K562 (cell line): ENCODE data around the gene VPS37D. TPM values are rescaled to one million over a fixed set of nuclear protein-coding genes. Genes with fewer than 3 reads are reported as not detected.

ENCODE experiments used
- BDP1 ChIP-seq: IDR thresholded peaks from 3 replicates; pipeline ENCODE4 v1.6.1; 2011; ENCODE audit not compliant: insufficient read length, insufficient read depth
- CBX1 ChIP-seq: sonication (generic); IDR thresholded peaks from 2 replicates; pipeline ENCODE4 v1.6.1; 2016; ENCODE audit warnings: antibody characterized with exemption, low read depth, mild to moderate bottlenecking
- CBX8 ChIP-seq: fragments of 200-600 bp; sonication (generic); IDR thresholded peaks from 2 replicates; pipeline ENCODE4 v1.6.1; 2012; ENCODE audit warnings: borderline replicate concordance, mixed run types, low read depth, mild to moderate bottlenecking, moderate library complexity, mixed read lengths, low read length, control low read depth, inconsistent platforms; ENCODE audit not compliant: poor library complexity, severe bottlenecking; ENCODE audit errors: extremely low read depth
- CCAR2 ChIP-seq: fragments of 200-400 bp; formaldehyde crosslinking; IDR thresholded peaks from 2 replicates; pipeline ENCODE4 v1.6.1; 2017; ENCODE audit warnings: mild to moderate bottlenecking, low read depth, low read length
- CHD1 ChIP-seq: fragments of 200-600 bp; sonication (generic); IDR thresholded peaks from one replicate; pipeline ENCODE4 v1.6.1; 2012; ENCODE audit warnings: mild to moderate bottlenecking, moderate library complexity, low read length, inconsistent platforms
- CHD4 ChIP-seq: fragments of 200-600 bp; sonication (generic); IDR thresholded peaks from 3 replicates; pipeline ENCODE4 v1.6.1; 2012; ENCODE audit warnings: low read depth, mild to moderate bottlenecking, mixed read lengths, low read length, inconsistent platforms; ENCODE audit not compliant: insufficient read depth, insufficient replicate concordance, poor library complexity, severe bottlenecking
- ILK ChIP-seq: fragments of 450-650 bp; IDR thresholded peaks from 2 replicates; pipeline ENCODE4 v1.6.1; 2016; ENCODE audit warnings: missing genetic modification characterization, low read depth, mild to moderate bottlenecking, missing compliant biosample characterization, moderate library complexity, borderline replicate concordance
- KAT2B ChIP-seq: IDR thresholded peaks from one replicate; pipeline ENCODE4 v1.6.1; 2012; ENCODE audit warnings: low read depth, mild to moderate bottlenecking, control low read depth, inconsistent platforms, low read length, moderate library complexity
- L3MBTL2 ChIP-seq: fragments of 450-650 bp; IDR thresholded peaks from 2 replicates; pipeline ENCODE4 v1.6.1; 2016; ENCODE audit warnings: mild to moderate bottlenecking, moderate library complexity
- MECOM ChIP-seq: fragments of 250-450 bp; sonication (Bioruptor Pico); IDR thresholded peaks from 2 replicates; pipeline ENCODE4 v1.8.0; 2022; ENCODE audit warnings: inconsistent platforms
- NFRKB ChIP-seq: fragments of 450-650 bp; IDR thresholded peaks from 2 replicates; pipeline ENCODE4 v1.6.1; 2016; ENCODE audit warnings: low read depth
- POLR2A ChIP-seq: fragments of 450-650 bp; conservative IDR thresholded peaks from 2 replicates; pipeline ENCODE4 v1.6.1; 2016
- SP2 ChIP-seq: IDR thresholded peaks from 2 replicates; pipeline ENCODE4 v1.6.1; 2011; ENCODE audit warnings: mild to moderate bottlenecking, low read depth, low read length, moderate library complexity; ENCODE audit not compliant: poor library complexity, severe bottlenecking; ENCODE audit errors: extremely low read depth
- SRF ChIP-seq, 2 experiments: fragments of 250-450, 450-650 bp in 1 of 2; sonication (Bioruptor Pico) in 1 of 2; sonication (generic) in 1 of 2; formaldehyde crosslinking; IDR thresholded peaks; 2 replicates each; pipeline versions ENCODE4 v1.5.0 to v1.5.1; 2020 to 2022; ENCODE audit warnings: mild to moderate bottlenecking in 1 of 2, missing genetic modification reagents in 1 of 2
- TCFL5 ChIP-seq: fragments of 250-450 bp; sonication (Bioruptor Pico); conservative IDR thresholded peaks from 2 replicates; pipeline ENCODE4 v1.6.1; 2021; ENCODE audit warnings: mild to moderate bottlenecking, moderate library complexity, matching md5 sums
- WHSC1 ChIP-seq: IDR thresholded peaks from one replicate; pipeline ENCODE4 v1.6.1; 2012; ENCODE audit warnings: low read length, control low read depth, inconsistent platforms
- ZEB2 ChIP-seq: fragments of 450-650 bp; IDR thresholded peaks from 2 replicates; pipeline ENCODE4 v1.6.1; 2016
- ZNF282 ChIP-seq: sonication (generic); formaldehyde crosslinking; IDR thresholded peaks from 2 replicates; pipeline ENCODE4 v1.8.1; 2023; ENCODE audit warnings: missing genetic modification reagents
- ZNF766 ChIP-seq: fragments of 200-800 bp; sonication (Bioruptor generic); conservative IDR thresholded peaks from 2 replicates; pipeline ENCODE4 v1.6.1; 2016; ENCODE audit warnings: missing genetic modification characterization, missing compliant biosample characterization
- polyA plus RNA-seq, 8 experiments: library from polyadenylated mRNA; depleted of rRNA in 4 of 8; stranded (reverse) in 5 of 8; unstranded in 3 of 8; fragments of >200 nt; fragmentation: Nextera tagmentation in 2 of 8; fragmentation: Illumina TruSeq in 1 of 8; extraction: Ambion mirVana in 2 of 8; extraction: Trizol in 1 of 8; gene quantifications; 2 replicates each; pipeline versions ENCODE4 v1.2.1 to v1.2.3, GENCODE V29; 2011 to 2014; ENCODE audit warnings: inconsistent platforms in 1 of 8, missing spikeins in 1 of 8
- total RNA-seq, 7 experiments: library from RNA; depleted of rRNA in 6 of 7; stranded (reverse); fragments of >200 nt in 6 of 7; fragmentation: Illumina TruSeq in 2 of 7; extraction: Trizol in 2 of 7; gene quantifications; 2 replicates each; pipeline versions ENCODE4 v1.2.1 to v1.2.3, GENCODE V29; 2011 to 2021; ENCODE audit warnings: low replicate concordance in 1 of 7
- TF ChIP-seq, protein P1 (sequence below), 2 experiments: IDR thresholded peaks; 2 replicates each; pipeline ENCODE4 v1.6.1; 2011; ENCODE audit warnings: borderline replicate concordance in 1 of 2, control low read depth in 1 of 2, low read depth in 1 of 2, low read length in 1 of 2, mild to moderate bottlenecking in 1 of 2, mixed read lengths in 1 of 2, moderate library complexity in 1 of 2; ENCODE audit not compliant: insufficient read depth in 1 of 2, insufficient read length in 1 of 2, poor library complexity in 1 of 2, severe bottlenecking in 1 of 2; ENCODE audit errors: extremely low read depth in 1 of 2
- TF ChIP-seq, protein P2 (sequence below): fragments of 250-450 bp; sonication (Bioruptor Pico); IDR thresholded peaks from 2 replicates; pipeline ENCODE4 v1.5.0; 2021; ENCODE audit warnings: mild to moderate bottlenecking, borderline replicate concordance
- TF ChIP-seq, protein P3 (sequence below): fragments of 250-450 bp; sonication (Bioruptor Pico); IDR thresholded peaks from 2 replicates; pipeline ENCODE4 v1.5.0; 2022; ENCODE audit warnings: mild to moderate bottlenecking

The VPS37D gene
- total and polyA plus RNA-seq, 9 of the 15 experiments (the other 6 are each of a cell fraction or from before 2014, with no cell fraction given) = 0.25 to 2.3 (median 1.0) TPM; not detected in 3

DNA sequence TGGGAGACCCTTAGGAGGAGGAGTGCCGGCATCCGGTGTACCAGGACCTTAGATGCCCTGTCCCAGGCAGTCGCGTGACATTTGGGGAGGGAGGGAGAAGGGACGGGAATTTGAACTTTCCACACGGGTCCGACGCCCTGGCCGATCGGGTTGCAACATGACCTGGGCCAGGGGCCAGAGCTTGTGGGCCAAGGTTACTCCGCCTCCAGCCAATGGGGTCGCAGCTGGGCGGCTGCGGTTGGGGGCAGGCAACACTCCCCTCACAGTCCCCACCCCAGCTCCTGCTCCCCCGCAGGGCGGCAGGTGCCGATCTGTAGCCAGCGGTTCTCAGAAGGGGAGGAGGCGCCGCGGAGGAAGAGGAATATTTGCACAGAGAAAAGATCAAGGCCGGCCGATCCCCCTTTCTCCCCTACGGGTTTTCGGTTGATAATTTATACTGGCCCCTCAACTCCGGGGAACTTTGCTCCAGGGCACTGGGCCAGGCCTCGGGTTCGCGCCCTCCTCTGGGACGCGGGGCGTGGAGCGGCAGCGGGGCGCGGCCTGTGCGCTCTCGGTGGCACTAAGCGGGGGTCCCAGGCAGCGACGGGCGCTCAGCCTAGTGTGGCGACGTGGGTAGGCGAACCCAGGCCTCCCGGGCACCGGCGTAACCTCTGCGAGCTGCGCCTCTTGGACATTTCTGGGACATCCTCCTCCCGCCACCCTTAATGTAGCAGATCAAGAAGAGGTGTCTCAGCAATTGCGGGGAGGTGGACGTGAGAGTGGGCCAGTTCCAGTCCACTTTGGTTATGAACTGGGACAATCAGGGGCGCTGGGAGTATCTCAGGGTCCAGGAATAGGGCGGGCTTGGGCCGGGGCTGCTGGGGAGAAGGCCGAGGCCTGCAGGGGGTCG, 44.5 kb upstream of the VPS37D start (continued):
- TF ChIP-seq SRF (CRISPR knock-in tag; IDR thresholded peaks at IDR 0.05) = peak in 1 of 2 experiments; percentile 43; a peak in 1 of 4 replicates
- no peak for TF ChIP-seq ILK (tag)
- no peak for TF ChIP-seq CHD1
- no peak for TF ChIP-seq KAT2B
- TF ChIP-seq ZNF282 (CRISPR knock-in tag) = no peak
- TF ChIP-seq BDP1 = no peak
- peak; percentile 49; the same call in 1 of the 2 replicates for TF ChIP-seq L3MBTL2
- TF ChIP-seq, protein P1, sequence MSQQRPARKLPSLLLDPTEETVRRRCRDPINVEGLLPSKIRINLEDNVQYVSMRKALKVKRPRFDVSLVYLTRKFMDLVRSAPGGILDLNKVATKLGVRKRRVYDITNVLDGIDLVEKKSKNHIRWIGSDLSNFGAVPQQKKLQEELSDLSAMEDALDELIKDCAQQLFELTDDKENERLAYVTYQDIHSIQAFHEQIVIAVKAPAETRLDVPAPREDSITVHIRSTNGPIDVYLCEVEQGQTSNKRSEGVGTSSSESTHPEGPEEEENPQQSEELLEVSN (IDR thresholded peaks at IDR 0.05; ENCODE audit: borderline replicate concordance in 1 of 2, extremely low read depth in 1 of 2, insufficient read depth in 1 of 2, insufficient read length in 1 of 2, low read depth in 1 of 2, low read length in 1 of 2, poor library complexity in 1 of 2, severe bottlenecking in 1 of 2) = peak in 1 of 2 experiments; percentile 27
- no peak for TF ChIP-seq WHSC1
- TF ChIP-seq MECOM (CRISPR knock-in tag) = no peak
- TF ChIP-seq, protein P2, sequence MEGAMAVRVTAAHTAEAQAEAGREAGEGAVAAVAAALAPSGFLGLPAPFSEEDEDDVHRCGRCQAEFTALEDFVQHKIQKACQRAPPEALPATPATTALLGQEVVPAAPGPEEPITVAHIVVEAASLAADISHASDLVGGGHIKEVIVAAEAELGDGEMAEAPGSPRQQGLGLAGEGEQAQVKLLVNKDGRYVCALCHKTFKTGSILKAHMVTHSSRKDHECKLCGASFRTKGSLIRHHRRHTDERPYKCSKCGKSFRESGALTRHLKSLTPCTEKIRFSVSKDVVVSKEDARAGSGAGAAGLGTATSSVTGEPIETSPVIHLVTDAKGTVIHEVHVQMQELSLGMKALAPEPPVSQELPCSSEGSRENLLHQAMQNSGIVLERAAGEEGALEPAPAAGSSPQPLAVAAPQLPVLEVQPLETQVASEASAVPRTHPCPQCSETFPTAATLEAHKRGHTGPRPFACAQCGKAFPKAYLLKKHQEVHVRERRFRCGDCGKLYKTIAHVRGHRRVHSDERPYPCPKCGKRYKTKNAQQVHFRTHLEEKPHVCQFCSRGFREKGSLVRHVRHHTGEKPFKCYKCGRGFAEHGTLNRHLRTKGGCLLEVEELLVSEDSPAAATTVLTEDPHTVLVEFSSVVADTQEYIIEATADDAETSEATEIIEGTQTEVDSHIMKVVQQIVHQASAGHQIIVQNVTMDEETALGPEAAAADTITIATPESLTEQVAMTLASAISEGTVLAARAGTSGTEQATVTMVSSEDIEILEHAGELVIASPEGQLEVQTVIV (CRISPR knock-in tag) = no peak
- TF ChIP-seq CBX8 = no peak
- no peak for TF ChIP-seq TCFL5 (CRISPR knock-in tag)
- no peak for TF ChIP-seq CCAR2
- TF ChIP-seq ZEB2 = no peak
- TF ChIP-seq ZNF766 (CRISPR knock-in tag) = no peak
- no peak for TF ChIP-seq SP2
- no peak for TF ChIP-seq CHD4
- TF ChIP-seq, protein P3, sequence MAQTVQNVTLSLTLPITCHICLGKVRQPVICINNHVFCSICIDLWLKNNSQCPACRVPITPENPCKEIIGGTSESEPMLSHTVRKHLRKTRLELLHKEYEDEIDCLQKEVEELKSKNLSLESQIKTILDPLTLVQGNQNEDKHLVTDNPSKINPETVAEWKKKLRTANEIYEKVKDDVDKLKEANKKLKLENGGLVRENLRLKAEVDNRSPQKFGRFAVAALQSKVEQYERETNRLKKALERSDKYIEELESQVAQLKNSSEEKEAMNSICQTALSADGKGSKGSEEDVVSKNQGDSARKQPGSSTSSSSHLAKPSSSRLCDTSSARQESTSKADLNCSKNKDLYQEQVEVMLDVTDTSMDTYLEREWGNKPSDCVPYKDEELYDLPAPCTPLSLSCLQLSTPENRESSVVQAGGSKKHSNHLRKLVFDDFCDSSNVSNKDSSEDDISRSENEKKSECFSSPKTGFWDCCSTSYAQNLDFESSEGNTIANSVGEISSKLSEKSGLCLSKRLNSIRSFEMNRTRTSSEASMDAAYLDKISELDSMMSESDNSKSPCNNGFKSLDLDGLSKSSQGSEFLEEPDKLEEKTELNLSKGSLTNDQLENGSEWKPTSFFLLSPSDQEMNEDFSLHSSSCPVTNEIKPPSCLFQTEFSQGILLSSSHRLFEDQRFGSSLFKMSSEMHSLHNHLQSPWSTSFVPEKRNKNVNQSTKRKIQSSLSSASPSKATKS (CRISPR knock-in tag) = no peak
- no peak for TF ChIP-seq POLR2A
- no peak for TF ChIP-seq NFRKB
- TF ChIP-seq CBX1 = no peak
